H1 (cell line): ENCODE data around the gene SLC2A5. TPM values are rescaled to one million over a fixed set of nuclear protein-coding genes. Genes with fewer than 3 reads are reported as not detected.

Experiments used
- CTCF ChIA-PET: fragments of 300-600 bp; sonication (Branson Sonifier 250); formaldehyde crosslinking; loops from one replicate; lab custom pipeline; 2021; ENCODE audit not compliant: partially characterized antibody; lab: Charles Lee
- POLR2A ChIA-PET: fragments of 300-600 bp; sonication (Branson Sonifier 250); formaldehyde crosslinking; loops from one replicate; lab custom pipeline; 2021; ENCODE audit warnings: inconsistent platforms; ENCODE audit not compliant: partially characterized antibody; lab: Charles Lee
- DNase-seq, 2 experiments: peaks; one replicate each; pipeline versions ENCODE4 v3.0.0 to v3.0.0-alpha.2; 2010 to 2022; ENCODE audit warnings: low spot score in 2 of 2, low read depth in 1 of 2, mixed read lengths in 1 of 2
- FAIRE-seq: peaks from 2 replicates; lab custom pipeline; 2011; peaks lifted over from hg19 to GRCh38; lab: Jason Lieb, UNC
- H2AFZ ChIP-seq: 2 replicates; pipeline ENCODE4 v1.8.1; 2012; ENCODE audit warnings: low read length, inconsistent platforms
- H2AK5ac ChIP-seq: 2 replicates; pipeline ENCODE4 v1.6.1; 2013; ENCODE audit warnings: low read depth, low read length
- H2BK120ac ChIP-seq: replicated peaks from 2 replicates; pipeline ENCODE3; 2013; ENCODE audit warnings: low read depth, low read length, inconsistent platforms
- H2BK12ac ChIP-seq: 2 replicates; pipeline ENCODE4 v1.6.1; 2013; ENCODE audit warnings: low read depth, low read length
- H2BK15ac ChIP-seq: 2 replicates; pipeline ENCODE4 v1.6.1; 2013; ENCODE audit warnings: low read length
- H2BK20ac ChIP-seq: 2 replicates; pipeline ENCODE4 v1.6.1; 2013; ENCODE audit warnings: low read length
- H2BK5ac ChIP-seq: 2 replicates; pipeline ENCODE4 v1.6.1; 2013; ENCODE audit warnings: low read depth, low read length
- H3K14ac ChIP-seq: 2 replicates; pipeline ENCODE4 v1.6.1; 2013; ENCODE audit warnings: inconsistent platforms; ENCODE audit not compliant: insufficient read length
- H3K18ac ChIP-seq: 2 replicates; pipeline ENCODE4 v1.6.1; 2013; ENCODE audit warnings: low read length; ENCODE audit errors: extremely low read depth
- H3K23ac ChIP-seq: 2 replicates; pipeline ENCODE4 v1.6.1; 2013; ENCODE audit warnings: inconsistent platforms; ENCODE audit not compliant: insufficient read length
- H3K23me2 ChIP-seq: 2 replicates; pipeline ENCODE4 v1.6.1; 2013; ENCODE audit warnings: low read depth, low read length
- H3K27ac ChIP-seq: 2 replicates; pipeline ENCODE4 v1.6.1; 2011; ENCODE audit warnings: low read depth, low read length, inconsistent platforms
- H3K27me3 ChIP-seq, 4 experiments: replicated peaks in 1 of 4; 1 replicate in 1 of 4; 2 replicates in 3 of 4; pipeline versions ENCODE4 v1.6.1 to v1.8.1; 2011 to 2013; ENCODE audit warnings: low read length in 3 of 4, mild to moderate bottlenecking in 3 of 4, inconsistent platforms in 2 of 4, mixed read lengths in 2 of 4, moderate library complexity in 1 of 4; ENCODE audit not compliant: control insufficient read depth in 3 of 4, insufficient read depth in 3 of 4; ENCODE audit errors: extremely low read depth in 1 of 4
- H3K36me3 ChIP-seq, 4 experiments: 2 replicates each; pipeline versions ENCODE4 v1.6.1 to v1.8.1; 2011 to 2013; ENCODE audit warnings: mild to moderate bottlenecking in 4 of 4, low read length in 3 of 4, moderate library complexity in 2 of 4, control low read depth in 1 of 4, inconsistent platforms in 1 of 4; ENCODE audit not compliant: insufficient read depth in 4 of 4, control insufficient read depth in 2 of 4
- H3K4ac ChIP-seq: replicated peaks from 2 replicates; pipeline ENCODE3; 2013; ENCODE audit warnings: low read length, low read depth, mixed read lengths, inconsistent platforms; ENCODE audit not compliant: insufficient read length
- H3K4me1 ChIP-seq, 4 experiments: replicated peaks in 1 of 4; 1 replicate in 1 of 4; 2 replicates in 3 of 4; pipeline versions ENCODE4 v1.6.1 to v1.8.1; 2011 to 2013; ENCODE audit warnings: low read length in 3 of 4, inconsistent platforms in 2 of 4, mixed read lengths in 1 of 4; ENCODE audit not compliant: insufficient read depth in 4 of 4, control insufficient read depth in 3 of 4
- H3K4me2 ChIP-seq, 2 experiments: 2 replicates each; pipeline versions ENCODE4 v1.6.1 to v1.8.1; 2011 to 2013; ENCODE audit warnings: low read depth in 2 of 2, low read length in 2 of 2, control low read depth in 1 of 2, inconsistent platforms in 1 of 2, mild to moderate bottlenecking in 1 of 2; ENCODE audit not compliant: insufficient read depth in 1 of 2
- H3K4me3 ChIP-seq, 4 experiments: fragments of 200-600, 300-600 bp in 1 of 4; sonication (generic), shearing (Covaris generic), sonication (Bioruptor Twin) in 1 of 4; 2 replicates each; pipeline versions ENCODE4 v1.5.1 to v1.8.1; 2011 to 2016; ENCODE audit warnings: low read length in 4 of 4, low read depth in 3 of 4, control low read depth in 2 of 4, inconsistent platforms in 2 of 4, mild to moderate bottlenecking in 2 of 4, mixed read lengths in 1 of 4, moderate library complexity in 1 of 4; ENCODE audit not compliant: insufficient read depth in 2 of 4; ENCODE audit errors: extremely low read depth in 1 of 4
- H3K56ac ChIP-seq: replicated peaks from 2 replicates; pipeline ENCODE3; 2013; ENCODE audit warnings: low read depth, mild to moderate bottlenecking, mixed read lengths, low read length, inconsistent platforms; ENCODE audit not compliant: insufficient read length
- H3K79me1 ChIP-seq: 2 replicates; pipeline ENCODE4 v1.6.1; 2013; ENCODE audit warnings: low read depth, low read length, control low read depth
- H3K79me2 ChIP-seq, 2 experiments: 2 replicates each; pipeline versions ENCODE4 v1.6.1 to v1.8.1; 2012 to 2013; ENCODE audit warnings: low read length in 2 of 2, mild to moderate bottlenecking in 2 of 2, inconsistent platforms in 1 of 2; ENCODE audit not compliant: insufficient read depth in 2 of 2, control insufficient read depth in 1 of 2
- H3K9ac ChIP-seq, 4 experiments: replicated peaks in 1 of 4; 1 replicate in 1 of 4; 2 replicates in 3 of 4; pipeline versions ENCODE4 v1.6.1 to v1.8.1; 2011 to 2013; ENCODE audit warnings: low read depth in 3 of 4, low read length in 3 of 4, control low read depth in 2 of 4, mild to moderate bottlenecking in 2 of 4, moderate library complexity in 2 of 4, inconsistent platforms in 1 of 4; ENCODE audit errors: extremely low read depth in 1 of 4
- H3K9me3 ChIP-seq, 2 experiments: 2 replicates each; pipeline versions ENCODE4 v1.6.1 to v1.8.1; 2012 to 2013; ENCODE audit warnings: mild to moderate bottlenecking in 2 of 2, moderate library complexity in 2 of 2, control low read depth in 1 of 2, inconsistent platforms in 1 of 2, low read depth in 1 of 2, low read length in 1 of 2, mixed read lengths in 1 of 2; ENCODE audit not compliant: insufficient read depth in 2 of 2
- H4K20me1 ChIP-seq, 2 experiments: replicated peaks in 1 of 2; 2 replicates each; pipeline versions ENCODE3 to v1.8.1; 2011 to 2013; ENCODE audit warnings: inconsistent platforms in 2 of 2, low read length in 2 of 2, mild to moderate bottlenecking in 1 of 2; ENCODE audit not compliant: insufficient read depth in 2 of 2, control insufficient read depth in 1 of 2
- H4K5ac ChIP-seq: 2 replicates; pipeline ENCODE4 v1.6.1; 2013; ENCODE audit warnings: low read length, low read depth, mixed read lengths, inconsistent platforms; ENCODE audit not compliant: insufficient read length
- H4K8ac ChIP-seq: 2 replicates; pipeline ENCODE4 v1.8.0; 2013; ENCODE audit warnings: mild to moderate bottlenecking, moderate library complexity, low read length, inconsistent platforms; ENCODE audit not compliant: insufficient read depth; ENCODE audit errors: extremely low read depth
- H4K91ac ChIP-seq: replicated peaks from 2 replicates; pipeline ENCODE3; 2013; ENCODE audit warnings: low read length, mixed read lengths, inconsistent platforms; ENCODE audit not compliant: insufficient read length
- CBX8 ChIP-seq: fragments of 300-800, 300-1000 bp; sonication (generic); IDR thresholded peaks from 2 replicates; pipeline ENCODE4 v1.7.1; 2016; ENCODE audit warnings: low read depth, low read length, borderline replicate concordance
- CEBPB ChIP-seq: IDR thresholded peaks from 2 replicates; pipeline ENCODE4 v1.6.1; 2012; ENCODE audit warnings: low read depth, low read length
- CREB1 ChIP-seq: IDR thresholded peaks from 2 replicates; pipeline ENCODE4 v1.6.1; 2012; ENCODE audit warnings: inconsistent platforms
- EGR1 ChIP-seq: IDR thresholded peaks from 2 replicates; pipeline ENCODE4 v1.6.1; 2011; ENCODE audit warnings: low read depth, low read length, borderline replicate concordance
- GABPA ChIP-seq: IDR thresholded peaks from 2 replicates; pipeline ENCODE4 v1.6.1; 2011; ENCODE audit warnings: mild to moderate bottlenecking, low read length, moderate library complexity, borderline replicate concordance; ENCODE audit not compliant: insufficient read depth
- JUND ChIP-seq: IDR thresholded peaks from 2 replicates; pipeline ENCODE4 v1.6.1; 2011; ENCODE audit warnings: mild to moderate bottlenecking, improper control_type of control experiment, low read length
- POU5F1 ChIP-seq: IDR thresholded peaks from 2 replicates; pipeline ENCODE4 v1.6.1; 2011; ENCODE audit warnings: low read depth, mild to moderate bottlenecking, low read length, moderate library complexity
- RXRA ChIP-seq: IDR thresholded peaks from 2 replicates; pipeline ENCODE4 v1.6.1; 2011; ENCODE audit warnings: low read depth, mild to moderate bottlenecking, low read length, moderate library complexity; ENCODE audit not compliant: insufficient read depth
- SRF ChIP-seq: IDR thresholded peaks from 2 replicates; pipeline ENCODE4 v1.6.1; 2011; ENCODE audit warnings: mild to moderate bottlenecking, low read depth, low read length, moderate library complexity
- TBP ChIP-seq: IDR thresholded peaks from 2 replicates; pipeline ENCODE4 v1.6.1; 2011; ENCODE audit warnings: low read depth, low read length, improper control_type of control experiment
- TEAD4 ChIP-seq: IDR thresholded peaks from 2 replicates; pipeline ENCODE4 v1.6.1; 2012; ENCODE audit warnings: low read depth, low read length, inconsistent platforms, mixed read lengths
- ZNF274 ChIP-seq: IDR thresholded peaks from 2 replicates; pipeline ENCODE4 v1.7.0; 2012; ENCODE audit warnings: low read length, borderline replicate concordance; ENCODE audit errors: extremely low read depth
- WGBS, 2 experiments: shearing (Covaris generic) in 1 of 2; methylation state at CpG; one replicate each; pipeline versions ENCODE4 v1.1.6 to v1.1.7; 2013 to 2015; ENCODE audit warnings: low lambda C conversion rate in 2 of 2, mixed read lengths in 2 of 2, inconsistent platforms in 1 of 2, low coverage in 1 of 2, missing lambda C conversion rate in 1 of 2; ENCODE audit not compliant: insufficient replicate concordance in 2 of 2, insufficient coverage in 1 of 2, insufficient read length in 1 of 2; ENCODE audit errors: extremely low coverage in 1 of 2, missing lambda C conversion rate in 1 of 2; 5-methylcytosine and 5-hydroxymethylcytosine counted together
- polyA plus RNA-seq, 7 experiments: library from polyadenylated mRNA; depleted of rRNA in 3 of 7; stranded (reverse) in 5 of 7; unstranded in 2 of 7; fragments of >200 nt in 5 of 7; fragments of 200-250 nt in 2 of 7; gene quantifications; 1 replicate in 5 of 7; 2 replicates in 1 of 7; 4 replicates in 1 of 7; pipeline versions ENCODE4 v1.2.1 to v1.2.3, GENCODE V29; 2011 to 2013; ENCODE audit warnings: missing spikeins in 2 of 7, mixed read lengths in 2 of 7
- total RNA-seq: library from RNA; stranded (reverse); fragmentation: NEBNext Ultra II Directional; extraction: Animal tissue kit (Norgen Biotek cat#: 25700); gene quantifications from 2 replicates; pipeline ENCODE4 v1.2.1, GENCODE V29; 2021
- TF ChIP-seq, protein P1 (sequence below): IDR thresholded peaks from 2 replicates; pipeline ENCODE4 v1.6.1; 2012; ENCODE audit warnings: inconsistent platforms
- TF ChIP-seq, protein P2 (sequence below): IDR thresholded peaks from 2 replicates; pipeline ENCODE4 v1.6.1; 2011; ENCODE audit warnings: low read depth, mild to moderate bottlenecking, low read length; ENCODE audit not compliant: insufficient read depth

SLC2A5 gene
- total and polyA plus RNA-seq, 2 of the 8 experiments (the other 6 are each of a cell fraction or from before 2014, with no cell fraction given): 0.12 TPM; not detected in 1

DNA sequence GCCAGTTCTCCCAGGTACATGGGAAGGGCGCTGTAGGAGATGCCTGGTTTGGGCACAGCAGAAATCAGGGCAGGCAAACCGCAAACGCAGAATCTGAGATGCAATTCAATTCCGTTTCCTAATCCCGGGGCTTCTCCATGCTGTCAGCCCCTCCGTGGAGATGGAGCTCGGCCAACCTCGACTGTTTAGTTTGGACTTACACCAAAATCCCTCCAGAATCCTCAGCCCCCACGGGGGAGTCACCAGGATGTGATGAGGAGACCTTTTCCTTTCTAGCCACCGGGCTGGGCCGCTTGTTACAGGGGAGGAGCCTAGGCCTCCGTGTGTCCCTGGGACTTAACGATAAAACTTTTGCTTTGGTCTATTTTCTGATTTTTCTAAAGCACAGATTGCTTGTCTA lies 51.1 kb downstream of the SLC2A5 start:
- WGBS, 2 experiments: 80% methylated on average over 13 of the region's 13 CpGs; no CpG with 5 or more reads in 1 of the 2 experiments
- H2BK15ac ChIP-seq: no peak overlapping the region
- POLR2A ChIA-PET: no interaction called here
- H4K5ac ChIP-seq: no peak overlapping the region
- no peaks in the 10 kb centered on the region for H3K27me3 ChIP-seq
- no peaks in the 10 kb centered on the region for H3K79me2 ChIP-seq
- DNase-seq (no peak), FAIRE-seq (no peak)
- no peak overlapping the region for H2AK5ac ChIP-seq
- no peak overlapping the region for H2BK20ac ChIP-seq
- no peak overlapping the region for H2AFZ ChIP-seq
- H3K9ac ChIP-seq: no peak overlapping the region; a peak in 1 of 7 replicates
- H3K9me3 ChIP-seq: no peaks in the 10 kb centered on the region
- no peak overlapping the region for H3K27ac ChIP-seq
- no peaks in the 10 kb centered on the region for H4K20me1 ChIP-seq
- H3K4ac ChIP-seq: no peak overlapping the region
- no peak overlapping the region for H2BK5ac ChIP-seq
- H3K4me3 ChIP-seq: no peak overlapping the region
- no peak overlapping the region for H3K4me2 ChIP-seq
- H3K79me1 ChIP-seq: no peaks in the 10 kb centered on the region
- no peak overlapping the region for H3K14ac ChIP-seq
- H3K56ac ChIP-seq: no peak overlapping the region
- H3K23me2 ChIP-seq: no peaks in the 10 kb centered on the region
- no peaks in the 10 kb centered on the region for H3K36me3 ChIP-seq
- TF ChIP-seq CEBPB (no peak), EGR1 (no peak), SRF (no peak), TBP (no peak), ZNF274 (no peak), GABPA (no peak), JUND (no peak), CBX8 (no peak), RXRA (no peak), POU5F1 (no peak), TEAD4 (no peak), CREB1 (no peak)
- TF ChIP-seq, protein P1, sequence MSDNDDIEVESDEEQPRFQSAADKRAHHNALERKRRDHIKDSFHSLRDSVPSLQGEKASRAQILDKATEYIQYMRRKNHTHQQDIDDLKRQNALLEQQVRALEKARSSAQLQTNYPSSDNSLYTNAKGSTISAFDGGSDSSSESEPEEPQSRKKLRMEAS: no peak
- TF ChIP-seq, protein P2, sequence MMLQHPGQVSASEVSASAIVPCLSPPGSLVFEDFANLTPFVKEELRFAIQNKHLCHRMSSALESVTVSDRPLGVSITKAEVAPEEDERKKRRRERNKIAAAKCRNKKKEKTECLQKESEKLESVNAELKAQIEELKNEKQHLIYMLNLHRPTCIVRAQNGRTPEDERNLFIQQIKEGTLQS: no peak
- H2BK12ac ChIP-seq: no peak overlapping the region
- H3K23ac ChIP-seq: no peak overlapping the region
- no peak overlapping the region for H2BK120ac ChIP-seq
- H3K4me1 ChIP-seq: no peaks in the 10 kb centered on the region
- CTCF ChIA-PET: interaction anchor here (1.5 kb wide), 1 partner anchor 13 kb away, joined by 6 read pairs; no protein-coding TSS in a partner anchor
- no peak overlapping the region for H3K18ac ChIP-seq
- H4K8ac ChIP-seq: no peak overlapping the region
- no peak overlapping the region for H4K91ac ChIP-seq
